NT2/D1 (cell line): ENCODE results near the gene NPDC1.

Experiments used
- SUZ12 ChIP-seq: IDR thresholded peaks from 2 replicates; pipeline ENCODE4 v1.6.1; 2011; ENCODE audit not compliant: insufficient read length, insufficient read depth; ENCODE audit errors: extremely low read depth
- YY1 ChIP-seq: IDR thresholded peaks from 2 replicates; pipeline ENCODE4 v1.6.1; 2011; ENCODE audit not compliant: insufficient read length, insufficient read depth

- TF ChIP-seq SUZ12 = no peak
- TF ChIP-seq YY1 = no peak
These were observed 28.9 kb downstream of the NPDC1 start for GRCh38 chr9:137017071-137017470.
